Activated CD4-positive, alpha-beta memory T cell treated with anti-CD3 and anti-CD28 coated beads for 36 hours (primary cell): ENCODE data around the gene RALGAPA1. TPM values are rescaled to one million over a fixed set of nuclear protein-coding genes. Genes with fewer than 3 reads are reported as not detected.
A peak's percentile ranks its signal among the peaks of the same experiment; 100 is the strongest.

ENCODE experiments used
- CTCF ChIA-PET: fragments of 350-600 bp; sonication (Branson Sonifier 250); formaldehyde crosslinking; loops from one replicate; lab custom pipeline; 2021; ENCODE audit warnings: antibody characterized with exemption, inconsistent platforms; lab: Charles Lee
- POLR2A ChIA-PET: fragments of 350-600 bp; sonication (Branson Sonifier 250); formaldehyde crosslinking; loops from one replicate; lab custom pipeline; 2021; ENCODE audit warnings: antibody characterized with exemption; lab: Charles Lee
- DNase-seq: peaks from one replicate; pipeline ENCODE4 v3.0.0-alpha.2; 2020
- H3K27ac Mint-ChIP-seq: one replicate; pipeline ENCODE4 v1.8.0; 2021; ENCODE audit warnings: mixed read lengths
- H3K27me3 Mint-ChIP-seq: one replicate; pipeline ENCODE4 v1.8.0; 2021; ENCODE audit warnings: mixed read lengths
- H3K36me3 Mint-ChIP-seq: one replicate; pipeline ENCODE4 v1.8.0; 2021; ENCODE audit warnings: mixed read lengths
- H3K4me1 Mint-ChIP-seq: one replicate; pipeline ENCODE4 v1.8.0; 2021; ENCODE audit warnings: low read depth, mixed read lengths
- H3K4me3 Mint-ChIP-seq: one replicate; pipeline ENCODE4 v1.8.0; 2021; ENCODE audit warnings: mild to moderate bottlenecking, mixed read lengths
- H3K9me3 Mint-ChIP-seq: one replicate; pipeline ENCODE4 v1.8.0; 2021; ENCODE audit warnings: mixed read lengths
- intact Hi-C: fragments of 100-400 bp; cut with micrococcal nuclease; formaldehyde crosslinking; loops from one replicate; pipeline ENCODE4 v1.15.1; 2023
- total RNA-seq, 2 experiments: library from RNA; stranded (reverse); gene quantifications; one replicate each; pipeline ENCODE4 v1.2.3, GENCODE V29; 2021

Gene RALGAPA1
- total RNA-seq, 2 experiments from 2014 or later, result 23.0 to 26.7 TPM

- ChIA-PET POLR2A (no interaction called here), CTCF (interaction anchor here (1.5 kb wide), 1 partner anchor 17 kb away, joined by 3 read pairs; no protein-coding TSS in a partner anchor)
- Mint-ChIP-seq H3K36me3 (peaks cover 5% of the 10 kb centered on the region), H3K27me3 (no peaks in the 10 kb centered on the region), H3K4me1 (no peaks in the 10 kb centered on the region), H3K4me3 (no peak overlapping the region), H3K9me3 (no peaks in the 10 kb centered on the region), H3K27ac (no peak overlapping the region)
- DNase-seq, result no peak
- intact Hi-C loops, result no loop called here
Measured at GRCh38 chr14:35551081-35551480, 258.0 kb downstream of the RALGAPA1 start.

GRCh38 chr14:35549551-35549950, 259.5 kb downstream of the RALGAPA1 start:
- ChIA-PET CTCF (no interaction called here), POLR2A (no interaction called here)
- intact Hi-C loops, result no loop called here
- Mint-ChIP-seq H3K27me3 (no peaks in the 10 kb centered on the region), H3K4me3 (no peak overlapping the region), H3K4me1 (no peaks in the 10 kb centered on the region), H3K36me3 (peaks cover 5% of the 10 kb centered on the region), H3K27ac (no peak overlapping the region), H3K9me3 (no peaks in the 10 kb centered on the region)
- no peak for DNase-seq

GRCh38 chr14:35543006-35543405, 266.1 kb downstream of the RALGAPA1 start:
- no peaks in the 10 kb centered on the region for H3K27me3 Mint-ChIP-seq
- H3K36me3 Mint-ChIP-seq, result peaks cover 4% of the 10 kb centered on the region
- no peak overlapping the region for H3K27ac Mint-ChIP-seq
- no peak for DNase-seq
- intact Hi-C loops, result no loop called here
- H3K4me3 Mint-ChIP-seq, result no peak overlapping the region
- CTCF ChIA-PET, result interaction anchor here (1.0 to 1.5 kb wide), 2 partner anchors 11 to 104 kb away, joined by 3 read pairs; no protein-coding TSS in a partner anchor
- H3K4me1 Mint-ChIP-seq, result no peaks in the 10 kb centered on the region
- POLR2A ChIA-PET, result no interaction called here
- no peaks in the 10 kb centered on the region for H3K9me3 Mint-ChIP-seq

- H3K4me3 Mint-ChIP-seq, result no peak overlapping the region
- CTCF ChIA-PET, result no interaction called here
- POLR2A ChIA-PET, result no interaction called here
- H3K4me1 Mint-ChIP-seq, result peaks cover 5% of the 10 kb centered on the region
- no peak overlapping the region for H3K27ac Mint-ChIP-seq
- intact Hi-C loops, result no loop called here
- H3K9me3 Mint-ChIP-seq, result no peaks in the 10 kb centered on the region
- peaks cover 4% of the 10 kb centered on the region for H3K36me3 Mint-ChIP-seq
- H3K27me3 Mint-ChIP-seq, result peaks cover 12% of the 10 kb centered on the region
- no peak for DNase-seq
Measured at GRCh38 chr14:35539969-35540368, 269.1 kb downstream of the RALGAPA1 start.

GRCh38 chr14:35535483-35536112, 273.5 kb downstream of the RALGAPA1 start:
- peak overlapping the region; percentile 65 for H3K4me3 Mint-ChIP-seq
- no peak for DNase-seq
- H3K36me3 Mint-ChIP-seq, result peaks cover 4% of the 10 kb centered on the region
- intact Hi-C loops, result loop anchor here (2.0 kb wide), 1 partner anchor 273 kb away; the partner anchor contains the start of gene RALGAPA1
- H3K4me1 Mint-ChIP-seq, result peaks cover 11% of the 10 kb centered on the region
- H3K9me3 Mint-ChIP-seq, result no peaks in the 10 kb centered on the region
- POLR2A ChIA-PET, result no interaction called here
- H3K27me3 Mint-ChIP-seq, result peaks cover 27% of the 10 kb centered on the region
- no peak overlapping the region for H3K27ac Mint-ChIP-seq
- CTCF ChIA-PET, result interaction anchor here (0.8 kb wide), 1 partner anchor 278 kb away, joined by 5 read pairs; no protein-coding TSS in a partner anchor

GRCh38 chr14:35534873-35535482, 274.1 kb downstream of the RALGAPA1 start:
- ChIA-PET CTCF (no interaction called here), POLR2A (interaction anchor here (0.5 kb wide), 1 partner anchor 692 kb away, joined by 4 read pairs; no protein-coding TSS in a partner anchor)
- peak; percentile 82 for DNase-seq
- H3K27me3 Mint-ChIP-seq, result peaks cover 31% of the 10 kb centered on the region
- H3K9me3 Mint-ChIP-seq, result no peaks in the 10 kb centered on the region
- peak overlapping the region; percentile 65 for H3K4me3 Mint-ChIP-seq
- peaks cover 11% of the 10 kb centered on the region for H3K4me1 Mint-ChIP-seq
- intact Hi-C loops, result loop anchor here (1.0 to 5.0 kb wide), 4 partner anchors 53 to 291 kb away; partner anchors contain the start of genes BRMS1L and RALGAPA1
- no peak overlapping the region for H3K27ac Mint-ChIP-seq
- peaks cover 4% of the 10 kb centered on the region for H3K36me3 Mint-ChIP-seq

- intact Hi-C loops, result loop anchor here (1.0 to 5.0 kb wide), 4 partner anchors 52 to 292 kb away; partner anchors contain the start of genes BRMS1L and RALGAPA1
- CTCF ChIA-PET, result no interaction called here
- H3K27ac Mint-ChIP-seq, result no peak overlapping the region
- peaks cover 35% of the 10 kb centered on the region for H3K27me3 Mint-ChIP-seq
- H3K9me3 Mint-ChIP-seq, result no peaks in the 10 kb centered on the region
- H3K36me3 Mint-ChIP-seq, result peaks cover 4% of the 10 kb centered on the region
- H3K4me1 Mint-ChIP-seq, result peaks cover 11% of the 10 kb centered on the region
- peak overlapping the region; percentile 47 for H3K4me3 Mint-ChIP-seq
- DNase-seq, result peak; percentile 18
- POLR2A ChIA-PET, result interaction anchor here (0.5 to 2.2 kb wide), 3 partner anchors 12 to 691 kb away, joined by 4 to 6 read pairs (median 4); partner anchors contain the start of gene BRMS1L
Measured at GRCh38 chr14:35534208-35534872, 274.8 kb downstream of the RALGAPA1 start.

- peak within 1 kb of the TSS; percentile 65 for H3K4me3 Mint-ChIP-seq
- peaks cover 35% of the 10 kb centered on the region for H3K27me3 Mint-ChIP-seq
- no peak within 1 kb of the TSS for H3K27ac Mint-ChIP-seq
- ChIA-PET POLR2A (interaction anchor here (1.4 to 2.2 kb wide), 2 partner anchors 11 to 293 kb away, joined by 4 to 6 read pairs; partner anchors contain the start of gene BRMS1L), CTCF (no interaction called here)
- intact Hi-C loops, result loop anchor here (1.0 to 5.0 kb wide), 5 partner anchors 51 to 293 kb away; partner anchors contain the start of genes BRMS1L and RALGAPA1
- peaks cover 4% of the 10 kb centered on the region for H3K36me3 Mint-ChIP-seq
- H3K9me3 Mint-ChIP-seq, result no peaks in the 10 kb centered on the region
- peaks cover 11% of the 10 kb centered on the region for H3K4me1 Mint-ChIP-seq
- peak; percentile 71 for DNase-seq
Measured at GRCh38 chr14:35533357-35534207, 275.5 kb downstream of the RALGAPA1 start, which contains the start of gene INSM2. TSS of gene INSM2 (plus strand) at chr14:35534164. CDS start at chr14:35534253, 89 bp downstream.

- intact Hi-C loops, result loop anchor here (2.0 to 5.0 kb wide), 3 partner anchors 51 to 154 kb away; no protein-coding TSS in a partner anchor
- ChIA-PET CTCF (no interaction called here), POLR2A (interaction anchor here (1.4 to 2.2 kb wide), 2 partner anchors 11 to 293 kb away, joined by 4 to 6 read pairs; partner anchors contain the start of gene BRMS1L)
- no peak for DNase-seq
- Mint-ChIP-seq H3K27me3 (peaks cover 35% of the 10 kb centered on the region), H3K9me3 (no peaks in the 10 kb centered on the region), H3K4me3 (peak overlapping the region; percentile 47), H3K36me3 (peaks cover 2% of the 10 kb centered on the region), H3K27ac (no peak overlapping the region), H3K4me1 (peaks cover 11% of the 10 kb centered on the region)
Measured at GRCh38 chr14:35532783-35533356, 276.2 kb downstream of the RALGAPA1 start.

GRCh38 chr14:35531960-35532747, 276.9 kb downstream of the RALGAPA1 start:
- intact Hi-C loops, result loop anchor here (2.0 to 5.0 kb wide), 3 partner anchors 50 to 155 kb away; no protein-coding TSS in a partner anchor
- peaks cover 11% of the 10 kb centered on the region for H3K4me1 Mint-ChIP-seq
- no peak for DNase-seq
- ChIA-PET CTCF (interaction anchor here (0.8 to 0.9 kb wide), 2 partner anchors 11 to 290 kb away, joined by 3 read pairs; no protein-coding TSS in a partner anchor), POLR2A (interaction anchor here (2.2 kb wide), 1 partner anchor 294 kb away, joined by 6 read pairs; the partner anchor contains the start of gene BRMS1L)
- H3K4me3 Mint-ChIP-seq, result no peak overlapping the region
- no peaks in the 10 kb centered on the region for H3K9me3 Mint-ChIP-seq
- peaks cover 2% of the 10 kb centered on the region for H3K36me3 Mint-ChIP-seq
- H3K27ac Mint-ChIP-seq, result no peak overlapping the region
- H3K27me3 Mint-ChIP-seq, result peaks cover 35% of the 10 kb centered on the region
